HG02610 (cell line): ENCODE results near the gene MSI2.
A peak's percentile ranks its signal among the peaks of the same experiment; 100 is the strongest.

Experiments used
- ATAC-seq: cut with Tn5 transposase; IDR thresholded peaks from one replicate; pipeline ENCODE4 v1.9.1; 2021; ENCODE audit warnings: mild to moderate bottlenecking, moderate library complexity; ENCODE audit not compliant: unreplicated experiment

The MSI2 gene

DNA sequence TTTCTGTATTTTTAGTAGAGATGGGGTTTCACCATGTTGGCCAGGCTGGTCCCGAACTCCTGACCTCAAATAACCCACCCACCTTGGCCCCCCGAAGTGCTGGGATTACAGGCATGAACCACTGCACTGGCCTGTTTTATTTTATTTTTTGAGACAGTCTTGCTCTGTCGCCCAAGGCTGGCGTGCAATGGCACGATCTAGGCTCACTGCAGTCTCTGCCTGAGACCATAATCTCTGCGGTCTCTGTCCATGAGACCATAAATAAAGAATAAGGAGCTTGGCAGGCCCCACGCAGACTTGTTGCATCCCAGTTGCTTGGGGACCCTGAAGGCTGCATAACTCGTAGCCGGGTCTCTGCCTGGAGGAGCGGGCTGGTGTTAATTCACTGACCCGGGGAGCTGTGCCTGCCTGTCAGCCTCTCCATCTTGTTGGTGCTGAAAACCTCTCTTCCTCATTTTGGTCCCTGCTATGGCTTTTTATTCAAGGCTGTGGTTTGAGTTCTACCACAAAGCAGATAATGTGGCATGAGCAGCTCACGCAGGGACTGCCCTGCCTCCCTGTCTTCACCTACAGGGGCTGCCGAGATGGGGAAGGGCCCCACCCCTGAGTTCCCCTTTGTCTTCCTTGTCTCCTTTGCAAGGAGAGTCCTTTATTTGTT, 82.1 kb downstream of the MSI2 start:
- ATAC-seq: peak; percentile 77

DNA sequence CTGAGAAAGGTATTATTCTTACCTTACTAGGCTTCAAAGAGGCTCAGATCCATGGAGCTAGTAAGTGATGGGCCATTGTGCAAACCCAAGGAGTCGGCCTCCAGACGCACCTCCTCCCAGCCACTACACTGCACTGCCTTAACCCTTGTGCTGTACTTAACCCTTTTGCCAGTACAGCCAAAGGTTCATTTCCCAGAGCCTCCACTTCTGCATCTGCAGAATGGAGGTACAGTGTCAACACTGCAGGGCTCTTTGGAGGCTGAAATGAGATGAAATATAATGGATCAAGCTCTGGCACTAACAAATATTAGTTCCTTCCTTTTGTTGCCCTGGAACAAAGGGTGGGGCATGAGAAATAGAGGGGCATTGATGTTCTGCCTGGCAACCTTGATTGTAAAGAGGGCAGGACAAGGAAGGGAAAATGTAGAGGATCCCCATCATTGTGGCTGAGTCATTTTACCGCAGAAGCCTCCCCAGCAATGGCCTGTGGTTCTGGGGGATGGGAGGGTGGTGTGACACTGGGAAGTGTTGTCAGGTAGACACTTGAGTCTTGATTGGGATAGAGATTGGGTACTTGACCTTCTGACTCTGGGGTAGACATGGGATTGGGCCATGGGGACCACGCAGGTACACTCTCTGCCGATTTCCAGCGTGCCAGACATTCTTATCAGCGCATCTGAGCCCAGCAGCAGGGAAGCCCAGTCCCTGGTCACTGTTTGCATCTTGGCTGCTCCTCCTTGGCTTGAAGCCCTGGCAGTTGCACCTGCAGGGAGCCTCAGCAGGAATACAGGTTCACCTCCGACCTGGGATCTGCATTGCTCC, 84.0 kb downstream of the MSI2 start:
- no peak for ATAC-seq

DNA sequence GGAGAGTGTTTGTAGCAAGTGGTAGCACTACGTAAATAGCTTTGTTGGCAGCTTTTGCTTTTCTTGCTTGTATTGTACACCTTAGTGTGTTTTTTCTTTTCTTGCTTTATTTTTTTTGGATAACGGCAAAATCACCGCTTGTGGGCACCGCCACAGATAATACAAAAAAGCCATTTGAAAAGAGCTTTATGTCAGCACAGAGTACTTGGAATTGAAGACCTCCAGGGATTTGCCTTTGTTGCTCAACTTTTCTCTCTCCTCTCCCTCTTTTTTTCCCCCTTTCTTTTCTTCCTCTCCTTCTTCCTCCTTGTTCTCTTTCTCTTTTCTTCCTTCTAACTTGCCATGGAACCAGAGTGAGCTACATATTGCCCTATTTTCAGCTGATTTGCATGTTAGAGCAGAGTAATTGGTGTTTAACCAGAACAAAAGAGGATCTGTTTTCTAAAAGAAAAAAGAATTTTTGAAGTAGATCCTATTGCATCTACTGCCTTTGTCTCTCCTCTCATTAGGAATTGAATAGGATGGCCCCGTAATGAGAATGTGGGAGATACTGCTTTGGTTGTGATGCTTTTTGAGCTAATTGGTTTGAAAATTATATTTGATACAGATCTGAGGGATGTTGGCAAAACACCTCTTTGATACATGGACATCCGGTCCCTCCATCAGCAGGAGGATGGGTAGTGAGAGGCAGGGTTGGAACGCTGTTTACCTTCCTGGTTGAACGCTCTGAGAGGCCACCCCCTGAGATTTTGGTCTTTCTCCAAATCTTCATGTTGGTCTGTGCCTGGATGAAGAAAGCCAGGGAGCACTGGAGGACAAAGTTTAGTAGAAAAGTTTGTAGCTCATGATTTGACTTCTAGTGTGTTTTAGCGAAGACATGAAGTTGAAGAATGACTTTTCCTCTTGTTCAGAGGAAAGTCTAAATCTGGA, 85.6 kb downstream of the MSI2 start:
- no peak for ATAC-seq

DNA sequence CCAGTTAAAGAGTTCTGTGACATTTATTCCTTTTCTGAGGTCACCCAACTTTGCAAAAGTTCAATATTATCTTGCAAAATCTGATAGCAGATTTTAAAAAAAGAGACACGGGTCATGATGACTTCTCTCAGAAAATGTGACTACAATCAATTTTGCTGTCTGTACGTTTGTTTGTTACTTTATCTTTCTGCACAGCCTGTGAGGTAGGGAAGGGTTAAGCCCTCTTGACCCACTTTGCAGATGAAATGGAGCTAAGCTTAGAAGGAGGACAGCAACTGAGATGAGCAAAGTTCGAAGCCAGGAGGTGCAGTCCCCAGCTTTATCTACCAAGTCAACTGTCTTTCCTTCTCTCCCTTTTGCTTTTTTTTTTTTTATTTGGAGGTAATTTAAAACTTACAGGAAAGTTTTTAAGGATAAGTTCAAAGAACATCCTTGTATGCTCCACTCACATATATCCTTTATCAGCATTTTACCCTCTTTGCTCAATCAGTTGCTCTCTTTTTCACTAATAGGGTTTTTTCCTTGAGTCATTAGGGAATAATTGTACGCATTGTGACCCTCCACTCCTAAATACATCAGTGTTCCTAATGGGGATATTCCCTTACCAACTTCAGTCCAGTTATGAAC, 86.8 kb downstream of the MSI2 start:
- ATAC-seq: no peak

DNA sequence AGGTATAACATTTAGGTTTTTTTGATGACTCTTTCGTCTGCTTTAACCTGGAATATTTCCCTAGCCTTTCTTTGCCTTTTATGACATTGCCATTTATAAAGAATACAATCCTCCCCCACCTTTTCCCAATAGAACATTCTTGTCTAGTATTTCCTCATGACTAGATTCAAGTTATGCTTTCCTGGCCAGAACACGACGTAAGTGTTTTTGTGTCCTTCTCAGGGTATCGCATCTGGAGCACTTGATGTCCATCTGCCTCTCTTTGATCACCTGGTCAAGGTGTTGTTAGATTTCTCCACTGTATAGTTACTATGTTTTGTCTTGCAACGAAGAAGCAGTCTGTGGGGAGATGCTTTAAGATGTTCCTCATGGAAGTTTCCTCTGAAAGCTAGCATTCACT, 87.4 kb downstream of the MSI2 start:
- no peak for ATAC-seq

DNA sequence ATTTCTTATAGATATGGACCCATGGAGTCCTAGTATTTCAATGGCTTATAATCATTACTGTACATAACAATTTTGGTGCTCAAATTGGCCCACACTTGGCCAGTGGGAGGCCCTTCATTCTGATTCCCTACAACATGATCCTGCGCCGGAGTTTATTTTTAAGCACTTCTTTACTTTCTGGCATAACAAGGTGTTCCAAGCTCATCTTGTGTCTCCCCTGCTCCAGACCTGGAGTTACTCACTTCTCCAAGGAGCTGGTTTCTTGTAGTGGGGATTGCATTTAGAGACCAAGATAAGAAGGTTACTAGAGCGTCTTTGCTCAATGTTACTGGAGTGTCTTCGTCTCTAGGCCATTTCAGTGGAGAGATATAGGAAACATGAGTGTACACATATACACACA, 87.9 kb downstream of the MSI2 start:
- ATAC-seq: no peak

DNA sequence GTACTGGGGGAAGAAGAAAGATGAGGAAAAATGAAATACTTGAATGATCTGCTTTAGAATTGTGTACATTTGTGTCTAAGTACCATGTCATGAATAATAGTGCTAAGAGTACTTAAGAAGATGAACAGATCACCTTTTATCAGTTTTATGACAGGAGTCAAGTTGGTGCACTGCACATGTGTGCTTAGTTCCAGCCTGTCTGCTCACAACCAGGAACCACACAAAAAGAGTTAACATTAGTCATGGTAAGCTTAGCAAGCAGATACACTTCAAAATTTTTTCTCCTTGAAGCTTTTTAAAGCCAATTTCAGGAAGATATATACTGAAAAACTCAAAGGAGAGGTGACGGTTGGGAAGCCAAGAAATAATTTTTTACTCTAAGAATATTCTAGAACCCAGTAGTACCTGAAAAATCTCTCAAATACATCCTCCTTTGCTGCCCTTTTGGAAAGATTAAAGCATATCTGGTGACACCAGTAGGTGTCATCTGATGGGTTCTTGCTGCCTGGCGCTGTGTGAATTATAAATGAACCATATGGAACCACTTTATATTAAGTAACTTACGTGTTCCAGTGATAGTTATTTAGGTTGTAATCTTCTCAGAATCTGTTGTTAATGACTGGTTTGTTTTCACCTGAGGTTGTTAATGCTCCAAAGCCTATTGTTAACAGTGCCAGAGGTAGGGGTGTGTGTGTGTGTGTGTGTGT, 93.4 kb downstream of the MSI2 start:
- ATAC-seq: no peak

DNA sequence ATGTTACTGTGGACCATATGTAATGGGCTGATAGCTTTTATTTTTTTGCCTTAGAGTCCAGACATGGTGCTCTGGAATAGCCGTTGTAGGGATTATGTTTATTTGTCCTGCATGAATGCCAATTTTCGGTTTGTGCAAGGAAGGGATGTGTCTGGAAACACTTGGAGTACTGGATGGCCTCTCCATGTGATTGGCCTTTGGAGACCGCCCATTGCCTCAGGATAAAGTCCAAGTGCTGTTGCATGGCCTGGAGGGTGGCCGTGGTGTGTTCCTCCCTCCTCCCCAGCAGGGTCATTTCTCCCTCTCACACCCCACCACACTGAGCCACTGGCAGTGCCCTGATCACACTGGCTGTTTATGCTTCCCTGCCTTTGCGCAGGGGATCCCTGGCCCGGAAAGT, 93.9 kb downstream of the MSI2 start:
- ATAC-seq: no peak

DNA sequence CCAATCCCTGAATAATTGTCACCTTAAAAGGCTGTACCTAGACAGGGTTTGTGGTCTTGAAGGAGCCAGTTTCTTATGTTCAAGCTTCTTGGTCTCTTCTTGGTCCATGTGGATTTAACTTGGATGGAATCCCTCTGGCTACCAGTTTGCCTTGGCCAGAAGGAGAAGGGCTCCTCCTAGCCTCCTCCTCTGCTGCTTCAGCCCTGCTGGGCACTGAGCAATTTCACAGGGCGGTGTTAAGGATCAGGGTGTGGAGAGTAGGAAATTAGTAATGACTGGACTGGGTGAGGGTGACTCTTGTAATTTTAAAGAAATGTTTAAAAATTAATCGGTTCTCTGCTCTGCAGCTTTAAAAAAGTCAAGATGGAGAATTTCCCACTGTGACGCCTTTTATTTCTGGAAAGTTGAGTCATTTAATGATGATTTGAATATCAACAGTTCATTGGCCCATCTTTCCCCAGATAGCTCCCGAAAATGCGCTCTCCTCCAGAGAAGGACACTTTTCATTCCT, 96.4 kb downstream of the MSI2 start:
- ATAC-seq: no peak

DNA sequence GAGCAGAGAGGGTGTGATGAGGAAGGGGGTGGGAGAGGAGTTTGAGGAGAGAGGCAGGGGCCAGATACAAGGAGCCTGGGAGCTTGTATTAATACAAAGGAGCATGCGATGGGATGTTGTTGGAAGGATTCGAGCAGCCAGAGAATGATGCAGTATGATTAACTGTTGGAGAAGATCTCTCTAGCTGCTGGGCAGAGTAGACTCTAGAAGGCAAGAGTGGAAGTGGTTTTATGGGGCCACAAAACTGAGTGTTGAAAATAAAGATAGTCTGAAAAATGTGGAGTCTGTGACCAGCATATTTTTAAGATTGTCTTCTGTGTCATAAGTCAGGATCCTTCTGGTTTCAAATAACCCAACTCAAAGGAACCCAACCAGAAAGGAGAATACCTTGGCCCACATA, 98.3 kb downstream of the MSI2 start:
- no peak for ATAC-seq

DNA sequence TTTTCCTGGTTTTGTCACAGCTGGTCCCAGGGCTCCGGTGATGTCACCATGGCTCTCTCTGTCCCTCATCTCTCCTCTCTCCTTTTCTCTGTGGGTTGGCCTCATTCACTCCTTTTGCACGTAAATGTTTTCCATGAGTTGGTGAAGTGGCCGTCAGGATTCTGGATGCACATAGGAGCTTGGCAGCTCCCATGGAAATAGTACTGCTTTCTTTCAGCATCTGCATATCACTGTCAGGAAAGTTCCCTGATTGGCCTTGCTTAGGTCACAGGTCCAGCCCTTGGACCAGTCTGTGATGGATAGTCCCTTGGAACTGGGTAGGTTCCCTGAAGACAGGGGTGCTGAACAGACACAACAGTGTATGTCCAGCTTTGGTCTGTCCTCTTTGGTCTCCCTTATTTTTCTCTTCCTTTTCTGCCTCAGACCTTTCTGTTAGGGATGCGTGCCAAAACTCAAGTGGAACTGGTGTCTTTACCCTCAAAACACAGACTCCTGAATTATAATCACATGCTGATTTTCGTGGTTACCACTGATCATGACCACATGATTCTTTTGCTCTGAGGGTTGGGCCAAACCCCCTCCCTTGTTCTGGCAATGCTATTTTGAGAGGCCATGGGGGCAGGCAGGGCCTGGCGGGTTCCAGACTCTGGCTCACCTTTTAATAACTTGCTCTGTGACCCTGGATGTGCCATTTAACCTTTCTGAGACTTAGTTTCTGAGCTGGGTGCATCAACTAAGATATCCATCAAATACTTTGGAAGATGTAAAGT, 99.0 kb downstream of the MSI2 start:
- no peak for ATAC-seq

DNA sequence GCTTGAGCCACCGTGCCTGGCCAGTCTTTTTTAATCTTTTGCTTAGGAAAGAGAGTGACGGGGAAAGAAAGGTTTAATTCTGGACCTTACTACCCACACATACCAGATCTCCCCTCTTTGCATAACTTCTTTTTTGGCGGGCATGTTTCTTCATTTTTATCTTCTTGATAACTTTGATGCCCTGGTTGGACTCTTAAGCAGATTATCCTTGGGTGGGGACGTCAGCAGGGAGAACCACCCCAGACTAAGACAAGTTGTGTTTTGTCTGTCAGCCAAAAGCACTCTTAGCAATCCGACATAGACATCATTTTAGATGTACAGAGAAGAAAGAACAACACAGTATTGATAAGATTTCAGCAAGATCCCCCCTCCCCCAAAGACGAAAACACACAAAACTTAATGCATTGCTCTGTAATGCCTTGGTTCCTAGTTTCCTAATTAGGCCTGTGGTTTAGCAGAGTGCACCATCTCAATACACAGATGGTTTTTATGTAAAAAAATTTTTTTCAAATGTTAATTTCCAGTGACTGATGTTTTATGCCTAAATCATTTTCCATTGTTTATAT, 99.9 kb downstream of the MSI2 start:
- no peak for ATAC-seq

DNA sequence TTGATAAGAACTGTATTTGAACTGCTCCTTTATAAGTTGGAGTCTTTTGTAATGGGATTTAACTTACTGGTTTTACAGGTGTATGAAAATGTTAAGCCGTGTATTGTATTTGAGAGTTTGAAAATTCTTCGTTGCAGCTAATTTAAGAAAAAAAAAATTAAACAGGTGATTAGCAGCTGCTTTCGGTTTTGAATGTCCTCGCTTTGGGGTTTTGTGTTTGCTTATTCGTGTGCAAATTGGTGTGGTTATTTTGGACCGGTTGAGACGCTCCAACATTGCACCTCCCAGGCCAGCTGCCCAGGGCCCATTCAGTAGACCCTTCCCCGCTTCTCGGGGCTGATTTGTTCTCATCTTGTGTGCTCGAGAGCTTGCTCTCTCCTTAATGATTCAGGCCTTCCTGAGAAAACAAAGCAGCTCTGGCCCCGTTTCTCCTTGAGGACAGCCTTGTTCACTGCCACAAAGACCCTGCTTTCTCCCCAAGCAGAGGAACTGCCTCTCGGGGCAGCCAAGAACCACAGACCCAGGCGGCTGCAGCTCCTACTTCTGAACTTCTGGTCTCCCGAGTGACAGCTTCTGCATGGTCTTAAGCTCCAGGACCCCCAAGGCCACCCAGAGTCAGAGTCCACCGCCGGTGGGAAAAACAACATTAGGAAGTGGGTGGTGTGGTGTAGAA, 100.5 kb downstream of the MSI2 start:
- peak; percentile 48 for ATAC-seq

DNA sequence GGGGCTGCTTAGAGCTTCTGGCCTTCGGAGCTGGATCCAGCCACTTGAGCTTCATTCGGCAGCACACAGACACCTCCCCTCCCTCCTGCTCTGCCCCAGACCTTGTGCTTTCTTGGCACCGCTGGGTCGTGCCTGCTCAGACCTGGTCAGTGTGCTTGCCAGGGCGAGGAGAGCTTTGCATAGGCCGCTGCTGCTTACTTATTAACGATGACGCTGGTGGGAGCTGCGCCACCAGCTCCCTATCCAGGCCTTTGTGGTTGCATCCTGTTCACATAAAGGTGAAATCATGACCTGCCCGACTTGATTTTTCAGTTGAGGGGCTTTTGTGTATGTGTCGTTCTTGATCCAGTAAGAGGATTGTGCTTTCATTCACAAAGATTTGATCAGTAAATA, 101.1 kb downstream of the MSI2 start:
- ATAC-seq: peak; percentile 4

DNA sequence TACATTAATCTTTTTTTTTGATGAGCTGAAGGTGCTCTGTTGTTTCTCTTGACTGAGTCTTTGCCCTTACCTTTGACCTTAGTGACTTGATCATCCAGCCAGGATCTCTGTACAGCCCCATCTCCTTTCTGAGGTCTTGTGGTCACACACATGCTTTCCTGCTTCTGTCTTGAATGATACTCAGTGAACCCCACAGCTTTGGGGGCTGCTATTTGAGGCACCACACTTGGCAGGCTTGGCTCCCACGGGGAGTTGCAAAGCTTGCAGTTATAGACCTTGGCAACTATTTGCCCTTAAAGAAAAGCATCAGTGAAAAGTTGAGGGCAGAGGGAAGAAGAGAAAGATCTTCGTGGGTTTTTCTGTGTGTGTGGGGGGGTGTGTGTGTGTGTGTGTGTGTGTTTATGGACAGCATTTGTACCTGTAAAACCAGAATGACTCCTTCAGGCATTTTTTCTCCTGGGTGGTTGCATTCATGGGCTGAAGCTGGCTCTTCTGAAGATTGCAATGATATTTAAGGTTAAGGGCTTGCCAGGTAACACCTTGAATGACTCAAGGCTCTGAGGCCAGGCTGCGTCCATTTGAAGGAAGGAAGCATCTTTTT, 101.6 kb downstream of the MSI2 start:
- ATAC-seq: peak; percentile 53

DNA sequence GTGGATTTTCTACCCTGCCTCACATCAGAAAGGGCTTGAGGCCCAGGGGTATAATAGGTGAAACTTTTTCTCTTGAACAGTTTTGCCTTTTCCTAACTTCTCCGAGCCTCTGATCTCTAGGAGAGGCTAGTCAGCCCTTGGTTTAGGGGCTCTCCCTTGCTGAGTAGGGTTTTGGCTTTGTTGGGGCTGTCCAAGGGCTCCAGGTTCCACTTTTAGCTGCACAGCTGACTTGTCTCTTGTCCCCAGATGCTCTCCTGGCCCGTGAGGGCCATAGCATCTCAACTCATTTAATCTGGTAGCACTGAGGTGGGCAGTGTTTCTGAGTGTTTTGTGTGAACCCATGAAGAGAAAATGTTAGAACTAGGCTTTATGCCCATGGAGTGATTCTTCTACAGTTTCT, 103.9 kb downstream of the MSI2 start:
- no peak for ATAC-seq

DNA sequence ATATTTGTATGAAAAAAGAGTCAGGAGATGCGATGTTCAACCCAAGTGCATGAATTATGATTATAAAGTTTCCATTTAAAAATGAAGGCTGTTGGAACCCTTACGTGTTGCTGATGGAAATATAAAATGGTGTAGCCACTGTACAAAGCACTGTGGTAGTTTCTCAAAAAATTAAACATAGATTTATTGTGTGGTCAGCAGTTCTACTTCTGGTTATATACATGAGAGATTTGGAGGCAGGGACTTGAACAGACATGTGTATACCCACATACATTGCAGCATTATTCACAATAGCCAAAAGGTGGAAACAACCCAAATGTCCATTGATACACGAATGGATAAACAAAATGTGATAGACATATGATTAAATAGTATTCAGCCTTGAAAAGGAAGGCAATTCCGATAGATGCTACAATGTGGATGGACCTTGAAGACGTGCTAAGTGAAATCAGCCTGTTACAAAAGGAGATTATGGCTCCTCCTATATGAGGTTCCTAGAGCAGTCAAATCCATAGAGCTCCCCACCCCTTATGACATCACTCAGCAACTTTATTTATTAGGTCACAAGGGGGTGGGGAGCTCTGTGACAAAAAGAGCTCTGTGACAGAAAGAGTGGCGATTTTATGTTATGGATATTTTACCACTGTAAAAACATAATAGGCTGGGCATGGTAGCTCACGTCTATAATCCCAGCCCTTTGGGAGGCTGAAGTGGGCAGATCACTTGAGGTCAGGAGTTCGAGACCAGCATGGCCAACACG, 106.7 kb downstream of the MSI2 start:
- no peak for ATAC-seq
